Neuronal stem cell (in vitro differentiated cells): Measurements from ENCODE around the gene KLHDC7B.
A peak's percentile ranks its signal among the peaks of the same experiment; 100 is the strongest.

Experiments used
- DNase-seq: peaks from one replicate; pipeline ENCODE4 v3.0.0-alpha.2; 2013; ENCODE audit warnings: low spot score
- H2AFZ ChIP-seq: one replicate; pipeline ENCODE4 v1.6.1; 2013; ENCODE audit warnings: mild to moderate bottlenecking, low read length, inconsistent platforms
- H2AK5ac ChIP-seq: 2 replicates; pipeline ENCODE4 v1.6.1; 2013; ENCODE audit warnings: low read depth, mild to moderate bottlenecking, inconsistent platforms, low read length, moderate library complexity, mixed read lengths
- H2BK120ac ChIP-seq: 2 replicates; pipeline ENCODE4 v1.6.1; 2013; ENCODE audit warnings: low read depth, mild to moderate bottlenecking, inconsistent platforms, low read length, moderate library complexity, mixed read lengths
- H2BK12ac ChIP-seq: one replicate; pipeline ENCODE4 v1.6.1; 2013; ENCODE audit warnings: low read length, inconsistent platforms
- H2BK15ac ChIP-seq: 2 replicates; pipeline ENCODE4 v1.6.1; 2013; ENCODE audit warnings: mild to moderate bottlenecking, low read length, inconsistent platforms, mixed read lengths
- H2BK5ac ChIP-seq: one replicate; pipeline ENCODE4 v1.6.1; 2013; ENCODE audit warnings: inconsistent platforms, mild to moderate bottlenecking, low read length, moderate library complexity
- H3K14ac ChIP-seq: one replicate; pipeline ENCODE4 v1.6.1; 2013; ENCODE audit warnings: low read length, inconsistent platforms
- H3K18ac ChIP-seq: 2 replicates; pipeline ENCODE4 v1.6.1; 2013; ENCODE audit warnings: low read length, inconsistent platforms
- H3K23ac ChIP-seq: 2 replicates; pipeline ENCODE4 v1.6.1; 2013; ENCODE audit warnings: low read depth, mild to moderate bottlenecking, mixed read lengths, low read length, inconsistent platforms; ENCODE audit not compliant: poor library complexity
- H3K27ac ChIP-seq: replicated peaks from 3 replicates; pipeline ENCODE4 v1.5.1; 2013; ENCODE audit warnings: low read length, inconsistent platforms
- H3K27me3 ChIP-seq, 3 experiments: 2 replicates each; pipeline ENCODE4 v1.6.1; 2013; ENCODE audit warnings: low read length in 3 of 3, mild to moderate bottlenecking in 2 of 3, inconsistent platforms in 1 of 3, low read depth in 1 of 3, mixed read lengths in 1 of 3, moderate library complexity in 1 of 3; ENCODE audit not compliant: control insufficient read depth in 3 of 3, insufficient read depth in 3 of 3
- H3K36me3 ChIP-seq, 2 donors: replicated peaks in 1 of 2; 2 replicates each; pipeline ENCODE4 v1.6.1; 2013; ENCODE audit warnings: low read length in 2 of 2; ENCODE audit not compliant: control insufficient read depth in 2 of 2, insufficient read depth in 2 of 2
- H3K4ac ChIP-seq: 2 replicates; pipeline ENCODE4 v1.6.1; 2013; ENCODE audit warnings: inconsistent platforms, mild to moderate bottlenecking, low read length, moderate library complexity
- H3K4me1 ChIP-seq, 2 donors: 1 replicate in 1 of 2; 2 replicates in 1 of 2; pipeline ENCODE4 v1.6.1; 2013; ENCODE audit warnings: low read length in 2 of 2, low read depth in 1 of 2; ENCODE audit not compliant: control insufficient read depth in 2 of 2, insufficient read depth in 1 of 2
- H3K4me2 ChIP-seq: one replicate; pipeline ENCODE4 v1.6.1; 2013; ENCODE audit warnings: mild to moderate bottlenecking, low read length, inconsistent platforms; ENCODE audit not compliant: insufficient read depth, poor library complexity, severe bottlenecking
- H3K4me3 ChIP-seq, 2 donors: 2 replicates each; pipeline ENCODE4 v1.5.1; 2013; ENCODE audit warnings: low read length in 2 of 2, mild to moderate bottlenecking in 2 of 2, inconsistent platforms in 1 of 2, moderate library complexity in 1 of 2
- H3K79me1 ChIP-seq: one replicate; pipeline ENCODE4 v1.6.1; 2013; ENCODE audit warnings: low read depth, mild to moderate bottlenecking, inconsistent platforms, low read length, moderate library complexity
- H3K9ac ChIP-seq: one replicate; pipeline ENCODE4 v1.6.1; 2013; ENCODE audit warnings: mild to moderate bottlenecking, low read depth, low read length, inconsistent platforms; ENCODE audit not compliant: poor library complexity
- H3K9me3 ChIP-seq, 2 donors: replicated peaks in 1 of 2; 2 replicates each; pipeline versions ENCODE3 to v1.6.1; 2013; ENCODE audit warnings: low read length in 2 of 2, mild to moderate bottlenecking in 2 of 2, inconsistent platforms in 1 of 2, low read depth in 1 of 2, mixed read lengths in 1 of 2, moderate library complexity in 1 of 2; ENCODE audit not compliant: control insufficient read depth in 2 of 2, insufficient read depth in 1 of 2
- H4K8ac ChIP-seq: one replicate; pipeline ENCODE4 v1.6.1; 2013; ENCODE audit warnings: low read depth, mild to moderate bottlenecking, inconsistent platforms, low read length, moderate library complexity
- H4K91ac ChIP-seq: one replicate; pipeline ENCODE4 v1.6.1; 2013; ENCODE audit warnings: low read length, low read depth, mild to moderate bottlenecking, inconsistent platforms; ENCODE audit not compliant: poor library complexity
- WGBS, 2 donors: extraction: QIAGEN DNeasy Blood & Tissue Kit; methylation state at CpG; one replicate each; pipeline ENCODE4 v1.1.7; 2013; ENCODE audit warnings: missing lambda C conversion rate in 2 of 2, mixed read lengths in 1 of 2; ENCODE audit not compliant: insufficient read length in 2 of 2, insufficient replicate concordance in 1 of 2; ENCODE audit errors: extremely low coverage in 2 of 2; 5-methylcytosine and 5-hydroxymethylcytosine counted together

Gene KLHDC7B

DNA sequence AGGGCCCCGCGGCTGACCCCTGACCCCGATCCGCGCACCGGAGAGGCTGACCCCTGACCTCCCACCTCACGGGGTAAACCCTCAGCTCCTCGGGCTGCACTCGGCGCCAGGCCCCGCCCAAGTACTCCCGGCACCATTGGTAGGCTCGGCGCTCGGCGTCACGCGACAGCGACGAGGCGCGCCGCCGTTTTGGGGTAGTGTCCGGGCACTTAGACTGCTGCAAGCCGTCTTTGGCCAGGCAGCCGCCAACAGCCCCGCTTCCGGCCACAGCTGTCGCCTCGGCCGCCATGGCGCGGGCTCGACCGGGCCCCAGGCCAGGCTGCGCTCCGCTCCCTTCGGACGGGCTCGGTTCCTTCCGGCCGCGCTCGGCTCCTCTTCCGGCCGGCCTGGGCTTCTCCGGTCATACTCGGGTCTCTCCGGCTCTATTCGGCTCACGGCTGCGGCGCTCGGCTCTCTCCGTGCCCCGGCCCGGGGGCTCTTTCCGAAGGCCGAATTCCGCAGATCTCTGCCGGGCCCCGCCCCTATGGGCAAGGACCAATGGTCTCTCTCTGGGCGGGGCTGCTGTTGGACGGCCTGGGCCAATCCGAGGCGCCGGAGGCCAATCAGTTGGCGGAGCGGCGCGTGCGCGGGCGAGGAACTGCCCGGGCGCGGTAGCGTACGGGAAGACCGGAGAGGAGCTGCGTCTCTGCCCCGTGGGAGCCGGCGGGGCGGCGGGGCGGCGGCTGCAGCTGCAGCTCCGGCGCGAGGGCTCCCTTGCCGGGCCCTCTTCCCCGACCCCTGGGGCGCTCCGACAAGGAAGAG lies 37.0 kb downstream of the KLHDC7B start, which contains the start of gene CHKB:
Gene CHKB, minus strand, starts transcription at position 357 of the 801 bp plus-strand sequence. Its CDS starts 68 bp downstream, at position 289.
- Histone ChIP-seq H3K27me3 (no peaks in the 10 kb centered on the region), H3K4ac (peak within 1 kb of the TSS; percentile 10), H2BK12ac (peak within 1 kb of the TSS; percentile 64), H3K14ac (no peak within 1 kb of the TSS), H3K9ac (peak within 1 kb of the TSS; percentile 93), H4K91ac (peak within 1 kb of the TSS; percentile 68), H4K8ac (peak within 1 kb of the TSS; percentile 52), H3K4me3 (peak within 1 kb of the TSS; percentile 86 to 93), H2AK5ac (peak within 1 kb of the TSS; percentile 90), H3K4me2 (peak within 1 kb of the TSS; percentile 92), H2BK5ac (peak within 1 kb of the TSS; percentile 56), H2BK120ac (peak within 1 kb of the TSS; percentile 16), H3K9me3 (no peaks in the 10 kb centered on the region), H2AFZ (peak within 1 kb of the TSS; percentile 99), H3K79me1 (peaks cover 4% of the 10 kb centered on the region), H2BK15ac (no peak within 1 kb of the TSS), H3K36me3 (peaks cover 14 to 31% of the 10 kb centered on the region in 2 donors), H3K18ac (peak within 1 kb of the TSS; percentile 97), H3K23ac (peak within 1 kb of the TSS; percentile 30), H3K4me1 (peaks cover 5% of the 10 kb centered on the region in 2 donors), H3K27ac (peak within 1 kb of the TSS; percentile 98)
- no CpG with 5 or more reads among the region's 96 CpGs for WGBS, 2 donors
- DNase-seq, result peak; percentile 99

DNA sequence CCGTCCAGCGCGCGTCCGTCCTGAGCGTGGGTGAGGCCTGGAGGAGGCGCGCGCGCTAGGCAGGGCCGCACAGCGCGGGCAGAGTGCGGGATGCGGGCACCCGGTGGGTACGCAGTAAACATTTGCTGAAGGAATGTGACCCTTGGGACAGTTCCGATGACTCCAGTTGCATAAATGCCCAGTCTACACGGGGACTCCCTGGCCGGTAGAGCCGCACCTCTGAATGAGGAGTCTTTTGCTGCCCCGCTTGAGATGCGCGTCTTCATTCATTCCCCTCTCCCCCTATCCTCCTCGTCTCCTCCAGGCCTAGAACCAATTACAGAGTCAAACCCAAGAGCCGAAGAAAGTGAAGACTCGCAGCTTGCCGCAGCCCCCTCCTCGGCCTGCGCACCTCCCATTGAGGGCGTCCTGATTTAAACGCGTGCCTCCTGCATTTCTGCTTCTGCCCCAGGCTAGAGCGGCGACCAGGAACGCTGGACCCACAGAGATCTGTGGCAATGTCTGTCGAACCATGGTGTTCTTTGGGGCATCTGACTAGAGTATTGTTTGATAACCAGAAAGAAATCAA lies 37.7 kb downstream of the KLHDC7B start:
- DNase-seq, result no peak

DNA sequence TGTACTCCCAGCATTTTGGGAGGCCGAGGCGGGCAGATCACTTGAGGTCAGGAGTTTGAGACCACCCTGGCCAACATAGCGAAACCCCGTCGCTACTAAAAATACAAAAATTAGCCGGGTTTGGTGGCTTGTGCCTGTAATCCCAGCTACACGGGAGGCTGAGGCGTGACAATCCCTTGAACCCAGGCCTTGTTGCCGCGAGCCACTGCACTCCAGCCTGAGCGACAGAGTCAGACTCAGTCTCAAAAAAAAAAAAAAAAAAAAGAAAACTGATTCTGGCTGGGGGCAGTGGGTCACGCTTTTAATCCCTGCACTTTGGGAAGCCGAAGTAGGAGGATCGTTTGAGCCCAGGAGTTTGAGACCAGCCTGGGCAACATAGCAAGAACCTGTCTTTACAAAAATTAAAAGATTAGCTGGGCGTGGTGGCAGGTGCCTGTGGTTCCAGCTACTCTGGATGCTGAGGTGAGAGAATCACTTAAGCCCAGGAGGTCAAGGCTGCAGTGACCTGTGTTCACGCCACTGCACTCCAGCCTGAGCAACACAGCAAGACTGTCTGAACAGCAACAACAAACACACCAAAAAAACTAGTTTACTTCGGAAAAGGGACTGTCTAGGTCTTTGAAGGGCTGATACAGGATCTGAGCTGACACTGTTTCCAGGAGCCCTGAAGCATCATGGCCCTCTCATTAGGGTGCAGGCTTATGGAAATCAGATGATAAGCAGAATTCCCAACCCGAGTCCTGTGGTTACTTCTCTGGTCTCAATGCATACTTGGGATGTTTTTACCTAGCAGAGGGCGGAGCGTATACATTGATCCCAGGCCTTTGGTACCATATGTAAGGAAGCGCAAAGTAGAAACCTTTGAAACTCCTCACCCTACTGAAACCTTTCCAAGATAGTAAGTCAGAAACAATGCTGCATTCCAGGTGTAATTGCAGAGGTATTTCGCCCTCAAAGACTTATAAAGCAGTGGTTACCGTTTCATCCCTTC lies 38.7 kb downstream of the KLHDC7B start:
- no peak overlapping the region for H3K9ac ChIP-seq
- H3K18ac ChIP-seq, result no peak overlapping the region
- WGBS, 2 donors, result no CpG with 5 or more reads among the region's 23 CpGs
- peak overlapping the region in 1 of 2 donors; percentile 93 for H3K4me3 ChIP-seq
- H3K4me2 ChIP-seq, result no peak overlapping the region
- peaks cover 10 to 18% of the 10 kb centered on the region in 2 donors for H3K36me3 ChIP-seq
- H2BK120ac ChIP-seq, result no peak overlapping the region
- H3K4me1 ChIP-seq, result peaks cover 5% of the 10 kb centered on the region in 2 donors
- H3K23ac ChIP-seq, result no peak overlapping the region
- H2BK5ac ChIP-seq, result no peak overlapping the region
- H2BK15ac ChIP-seq, result no peak overlapping the region
- H3K9me3 ChIP-seq, result no peaks in the 10 kb centered on the region
- DNase-seq, result no peak
- H3K79me1 ChIP-seq, result peaks cover 4% of the 10 kb centered on the region
- H4K8ac ChIP-seq, result no peak overlapping the region
- H4K91ac ChIP-seq, result no peak overlapping the region
- H3K27ac ChIP-seq, result no peak overlapping the region
- H2AFZ ChIP-seq, result no peak overlapping the region
- H3K27me3 ChIP-seq, result no peaks in the 10 kb centered on the region
- H3K14ac ChIP-seq, result no peak overlapping the region
- H2BK12ac ChIP-seq, result no peak overlapping the region
- no peak overlapping the region for H2AK5ac ChIP-seq
- no peak overlapping the region for H3K4ac ChIP-seq

More for the DNA sequence above, 37.7 kb downstream of the KLHDC7B start:
- H3K4me1 ChIP-seq, result peaks cover 5% of the 10 kb centered on the region in 2 donors
- H3K9ac ChIP-seq, result peak overlapping the region; percentile 65
- H3K79me1 ChIP-seq, result peaks cover 4% of the 10 kb centered on the region
- no peak overlapping the region for H4K91ac ChIP-seq
- no peak overlapping the region for H2BK12ac ChIP-seq
- H3K4me2 ChIP-seq, result peak overlapping the region; percentile 92
- H2BK15ac ChIP-seq, result no peak overlapping the region
- H3K9me3 ChIP-seq, result no peaks in the 10 kb centered on the region
- peaks cover 14 to 29% of the 10 kb centered on the region in 2 donors for H3K36me3 ChIP-seq
- no peak overlapping the region for H2BK5ac ChIP-seq
- no peak overlapping the region for H3K23ac ChIP-seq
- no peak overlapping the region for H2BK120ac ChIP-seq
- H3K4me3 ChIP-seq, result peak overlapping the region; percentile 86 to 93
- H3K18ac ChIP-seq, result peak overlapping the region; percentile 82
- H3K14ac ChIP-seq, result no peak overlapping the region
- H4K8ac ChIP-seq, result no peak overlapping the region
- peak overlapping the region; percentile 13 for H3K27ac ChIP-seq
- H3K27me3 ChIP-seq, result no peaks in the 10 kb centered on the region
- H3K4ac ChIP-seq, result no peak overlapping the region
- H2AK5ac ChIP-seq, result peak overlapping the region; percentile 1
- H2AFZ ChIP-seq, result peak overlapping the region; percentile 91
- WGBS, 2 donors, result no CpG with 5 or more reads among the region's 37 CpGs
